T-helper 2 cell treated with Interferon-gamma antibody and Interleukin-4, amounts not matched to agents 5 μg/mL and 100 μg/mL, for 36 hours (primary cell): Measurements from ENCODE around the gene KRTAP29-1.
"Not testable (repeated sequence)": the region's sequence is repeated elsewhere in the genome, so short reads cannot be mapped to it uniquely, and the experiment has no call there.

Experiments
- DNase-seq: peaks from one replicate; pipeline ENCODE4 v3.0.0; 2021; ENCODE audit warnings: low spot score
- H3K27ac Mint-ChIP-seq: one replicate; pipeline ENCODE4 v1.8.0; 2021; ENCODE audit warnings: mild to moderate bottlenecking, mixed read lengths
- H3K27me3 Mint-ChIP-seq: one replicate; pipeline ENCODE4 v1.8.0; 2021; ENCODE audit warnings: low read depth, mixed read lengths
- H3K36me3 Mint-ChIP-seq: one replicate; pipeline ENCODE4 v1.8.0; 2021; ENCODE audit warnings: low read depth, mixed read lengths
- H3K4me1 Mint-ChIP-seq: one replicate; pipeline ENCODE4 v1.8.0; 2021; ENCODE audit warnings: low read depth, mixed read lengths
- H3K4me3 Mint-ChIP-seq: one replicate; pipeline ENCODE4 v1.8.0; 2022; ENCODE audit warnings: mild to moderate bottlenecking, moderate library complexity, mixed read lengths
- H3K9me3 Mint-ChIP-seq: one replicate; pipeline ENCODE4 v1.8.0; 2021; ENCODE audit warnings: mixed read lengths

KRTAP29-1 gene

DNA sequence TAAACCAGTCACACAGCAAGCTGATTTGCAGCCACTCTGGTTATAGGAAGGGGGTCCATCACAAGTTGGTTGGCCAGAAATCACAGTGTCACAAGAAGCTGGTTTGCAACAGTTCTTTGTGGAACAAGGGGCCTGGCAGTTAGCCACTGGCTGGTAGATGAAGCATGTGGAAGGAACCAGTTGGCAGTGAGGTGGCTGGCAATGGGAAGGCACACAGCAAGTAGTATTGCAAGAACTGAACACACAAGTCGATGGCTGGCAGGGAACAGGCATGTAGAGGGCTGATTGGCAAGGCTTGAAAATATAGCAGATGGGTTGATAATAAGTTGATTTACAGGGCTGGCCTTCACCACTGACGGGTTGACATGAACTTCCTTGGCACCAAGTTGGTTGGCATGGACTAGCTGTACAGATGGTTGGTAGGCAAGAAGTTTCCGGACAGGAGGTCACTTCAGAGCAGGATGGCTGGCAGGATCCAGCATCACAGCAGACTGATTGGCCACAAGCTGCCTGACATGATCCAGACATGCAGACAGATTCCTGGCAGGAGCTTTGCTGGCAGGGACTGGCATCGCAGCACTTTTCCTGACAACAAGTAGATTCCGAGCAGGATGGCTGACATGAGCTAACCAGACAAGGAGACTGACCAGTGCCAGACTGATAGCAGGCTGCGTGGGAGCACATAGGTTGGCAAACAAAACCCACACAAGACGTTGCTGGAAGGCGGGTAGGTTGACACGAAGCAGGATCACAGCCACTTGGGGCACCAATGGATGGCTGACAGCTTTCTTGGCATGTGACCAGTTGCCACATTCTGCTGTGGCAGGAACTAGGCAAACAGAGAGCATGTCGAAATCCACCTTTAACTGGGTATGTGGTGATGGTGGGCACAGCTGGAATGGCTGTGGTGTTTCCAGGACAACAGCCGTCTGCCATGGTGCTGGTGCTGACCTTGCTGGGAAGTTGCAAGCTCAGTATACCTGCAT, at the start of gene KRTAP29-1:
KRTAP29-1 (minus strand) TSS at position 936 of the 986 bp plus-strand sequence; CDS start at position 936, 0 bp downstream.
- DNase-seq: no peak
- Mint-ChIP-seq H3K9me3 (peaks cover 8% of the 10 kb centered on the region), H3K27ac (no peak within 1 kb of the TSS), H3K36me3 (no peaks in the 10 kb centered on the region), H3K4me1 (peaks cover 2% of the 10 kb centered on the region), H3K4me3 (no peak within 1 kb of the TSS), H3K27me3 (no peaks in the 10 kb centered on the region)

DNA sequence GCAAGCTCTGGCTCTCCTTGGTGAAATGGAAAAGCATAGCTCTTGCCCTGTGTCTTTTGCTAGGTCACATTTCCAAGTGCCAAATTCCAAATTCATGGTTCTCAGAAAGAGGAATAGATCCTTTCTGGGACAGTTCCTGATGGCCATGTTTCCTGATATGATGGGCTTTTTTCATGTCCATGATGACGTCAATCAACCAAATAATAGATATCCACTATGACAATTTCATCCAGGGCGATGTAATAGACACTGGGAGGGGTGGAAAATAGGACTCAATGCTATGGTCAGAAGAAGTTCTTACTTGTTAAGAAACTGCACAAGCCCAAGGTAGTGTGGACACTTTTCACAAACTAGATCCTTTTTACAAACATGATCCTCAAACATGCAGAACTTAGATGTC, 48.5 kb upstream of the KRTAP29-1 start:
- Mint-ChIP-seq H3K36me3 (no peaks in the 10 kb centered on the region), H3K4me3 (no peak overlapping the region), H3K9me3 (no peaks in the 10 kb centered on the region), H3K4me1 (peaks cover 3% of the 10 kb centered on the region), H3K27me3 (peaks cover 10% of the 10 kb centered on the region), H3K27ac (no peak overlapping the region)
- no peak for DNase-seq

GRCh38 chr17:41350381-41350878, 47.8 kb upstream of the KRTAP29-1 start, which contains the start of gene KRT33A:
TSS of gene KRT33A (minus strand) at chr17:41350828. CDS start at chr17:41350767, 61 bp downstream.
- not testable (repeated sequence) for H3K27me3 Mint-ChIP-seq, H3K4me1 Mint-ChIP-seq, H3K36me3 Mint-ChIP-seq, H3K27ac Mint-ChIP-seq, H3K4me3 Mint-ChIP-seq, DNase-seq, H3K9me3 Mint-ChIP-seq

DNA sequence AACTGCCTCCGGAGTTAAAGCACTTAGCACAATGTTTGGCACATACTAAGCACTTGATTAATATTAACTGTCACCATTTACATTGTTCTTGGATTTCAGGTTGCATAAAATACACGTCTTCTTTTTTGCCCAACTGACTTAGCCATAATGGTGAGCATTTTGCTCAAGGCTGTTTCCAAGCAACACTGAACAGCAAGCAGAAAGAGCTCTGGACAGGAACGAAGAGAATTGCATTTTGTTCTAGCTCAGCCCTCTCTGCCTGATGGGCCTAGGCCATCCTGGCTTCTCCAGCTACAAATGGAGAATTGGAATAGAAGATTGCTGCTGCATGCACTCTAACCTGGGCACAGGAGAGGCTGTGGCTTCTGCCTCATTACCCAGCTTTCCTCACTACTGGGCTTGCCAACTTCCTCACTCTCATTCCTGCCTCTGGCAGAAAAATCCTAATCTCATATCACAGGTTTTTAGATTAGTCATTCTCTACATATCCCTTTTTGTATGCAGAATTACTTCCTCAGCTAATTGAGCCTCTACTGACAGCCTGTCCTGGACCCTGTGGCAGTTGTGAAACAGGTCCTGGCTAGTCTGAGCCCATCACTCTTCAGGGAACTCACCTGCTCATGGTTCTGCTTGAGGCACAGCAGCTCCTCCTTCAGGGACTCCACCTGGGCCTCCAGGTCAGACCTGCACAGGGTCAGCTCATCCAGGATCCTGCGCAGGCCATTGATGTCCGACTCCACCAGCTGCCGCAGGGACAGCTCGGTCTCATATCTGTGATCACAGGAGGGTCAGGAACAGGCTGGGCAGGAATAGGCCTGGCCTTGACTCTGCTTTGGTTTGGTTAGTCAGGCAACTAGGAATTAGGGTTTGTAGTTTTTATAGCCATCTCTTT, 45.5 kb upstream of the KRTAP29-1 start:
- Mint-ChIP-seq H3K4me3 (no peak overlapping the region), H3K9me3 (peaks cover 3% of the 10 kb centered on the region), H3K27ac (no peak overlapping the region)

DNA sequence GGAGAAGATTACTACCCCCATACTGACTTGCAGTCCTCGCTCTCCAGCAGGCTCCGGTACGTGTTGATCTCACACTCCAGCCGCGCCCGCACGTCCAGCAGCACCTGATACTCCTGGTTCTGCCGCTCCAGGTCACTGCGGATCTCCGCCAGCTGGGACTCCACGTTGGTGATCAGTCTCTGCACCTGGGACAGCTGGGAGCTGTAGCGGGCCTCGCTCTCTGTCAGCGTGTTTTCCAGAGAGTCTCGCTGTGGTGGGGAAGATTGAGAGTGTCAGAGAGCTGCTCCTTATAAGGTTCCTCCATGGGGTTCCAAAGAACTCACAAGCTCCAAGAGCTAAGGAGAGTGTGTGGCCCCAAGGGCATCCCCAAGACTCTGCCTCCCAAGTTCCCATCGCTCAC, 43.8 kb upstream of the KRTAP29-1 start:
- H3K9me3 Mint-ChIP-seq: peaks cover 14% of the 10 kb centered on the region
- not testable (repeated sequence) for H3K27ac Mint-ChIP-seq, H3K36me3 Mint-ChIP-seq, DNase-seq, H3K4me3 Mint-ChIP-seq
- H3K4me1 Mint-ChIP-seq: peaks cover 11% of the 10 kb centered on the region
- peaks cover 13% of the 10 kb centered on the region for H3K27me3 Mint-ChIP-seq

More for the DNA sequence above, 45.5 kb upstream of the KRTAP29-1 start:
- DNase-seq: no peak
- H3K36me3 Mint-ChIP-seq: no peaks in the 10 kb centered on the region
- H3K27me3 Mint-ChIP-seq: peaks cover 11% of the 10 kb centered on the region
- peaks cover 3% of the 10 kb centered on the region for H3K4me1 Mint-ChIP-seq

- peaks cover 13% of the 10 kb centered on the region for H3K27me3 Mint-ChIP-seq
- no peak overlapping the region for H3K4me3 Mint-ChIP-seq
- H3K4me1 Mint-ChIP-seq: peaks cover 15% of the 10 kb centered on the region
- no peak for DNase-seq
- peaks cover 14% of the 10 kb centered on the region for H3K9me3 Mint-ChIP-seq
- peaks cover 4% of the 10 kb centered on the region for H3K36me3 Mint-ChIP-seq
- H3K27ac Mint-ChIP-seq: no peak overlapping the region
Observed at GRCh38 chr17:41345992-41346391, 43.3 kb upstream of the KRTAP29-1 start.

DNA sequence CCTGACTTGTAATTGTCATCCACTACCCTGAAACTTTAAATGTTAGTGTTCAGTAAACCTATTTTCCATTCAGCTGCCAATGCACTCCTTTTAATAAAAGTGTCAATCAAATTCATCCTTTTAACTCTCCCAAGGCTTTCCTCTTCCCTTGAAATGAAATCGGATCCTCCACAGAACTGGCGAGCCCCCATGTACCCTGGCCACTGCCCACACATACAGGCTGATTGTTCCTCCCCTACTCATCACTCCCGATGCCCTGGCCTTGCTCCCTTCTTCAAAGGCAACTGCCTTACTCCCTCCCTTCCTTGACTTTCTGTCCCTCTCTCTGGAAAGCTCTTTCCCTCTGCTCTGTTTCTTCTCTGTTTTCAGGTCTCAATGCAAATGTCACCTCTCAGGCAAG, 40.4 kb upstream of the KRTAP29-1 start:
- Mint-ChIP-seq H3K27me3 (peaks cover 24% of the 10 kb centered on the region), H3K4me1 (peaks cover 37% of the 10 kb centered on the region), H3K36me3 (peaks cover 4% of the 10 kb centered on the region), H3K4me3 (no peak overlapping the region), H3K9me3 (peaks cover 14% of the 10 kb centered on the region), H3K27ac (no peak overlapping the region)
- no peak for DNase-seq

- H3K27me3 Mint-ChIP-seq: peaks cover 30% of the 10 kb centered on the region
- peaks cover 37% of the 10 kb centered on the region for H3K4me1 Mint-ChIP-seq
- H3K9me3 Mint-ChIP-seq: peaks cover 14% of the 10 kb centered on the region
- H3K36me3 Mint-ChIP-seq: peaks cover 4% of the 10 kb centered on the region
- peak overlapping the region; percentile 85 for H3K27ac Mint-ChIP-seq
- H3K4me3 Mint-ChIP-seq: peak overlapping the region; percentile 41
- peak; percentile 20 for DNase-seq
Observed at GRCh38 chr17:41340934-41341861, 38.5 kb upstream of the KRTAP29-1 start.

DNA sequence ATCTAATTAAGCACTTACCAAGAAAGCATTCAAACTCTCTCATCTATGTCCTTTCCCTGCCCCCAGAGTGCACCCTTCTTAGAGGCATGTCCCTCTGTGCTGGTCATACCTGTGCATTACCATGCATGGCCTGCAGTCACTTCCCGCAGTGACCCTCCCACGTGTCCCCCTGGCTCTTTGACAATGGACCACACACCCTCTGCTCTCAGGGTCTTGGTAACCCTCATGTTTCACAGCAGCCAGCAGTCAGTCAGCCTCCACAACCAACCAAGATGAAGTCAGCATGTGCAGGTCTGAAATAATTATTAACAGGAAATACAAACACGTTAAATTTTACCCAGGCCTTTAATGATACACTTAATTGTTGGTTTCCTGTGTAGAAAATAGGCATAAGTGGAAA, 37.8 kb upstream of the KRTAP29-1 start:
- Mint-ChIP-seq H3K36me3 (peaks cover 4% of the 10 kb centered on the region), H3K9me3 (peaks cover 14% of the 10 kb centered on the region), H3K4me3 (peak overlapping the region; percentile 6), H3K4me1 (peaks cover 37% of the 10 kb centered on the region), H3K27me3 (peaks cover 34% of the 10 kb centered on the region), H3K27ac (peak overlapping the region; percentile 13)
- no peak for DNase-seq

GRCh38 chr17:41339571-41340172, 37.0 kb upstream of the KRTAP29-1 start:
- H3K4me3 Mint-ChIP-seq: peak overlapping the region; percentile 6
- peaks cover 39% of the 10 kb centered on the region for H3K4me1 Mint-ChIP-seq
- no peak for DNase-seq
- H3K27me3 Mint-ChIP-seq: peaks cover 35% of the 10 kb centered on the region
- peaks cover 14% of the 10 kb centered on the region for H3K9me3 Mint-ChIP-seq
- H3K27ac Mint-ChIP-seq: peak overlapping the region; percentile 71
- H3K36me3 Mint-ChIP-seq: peaks cover 4% of the 10 kb centered on the region

DNA sequence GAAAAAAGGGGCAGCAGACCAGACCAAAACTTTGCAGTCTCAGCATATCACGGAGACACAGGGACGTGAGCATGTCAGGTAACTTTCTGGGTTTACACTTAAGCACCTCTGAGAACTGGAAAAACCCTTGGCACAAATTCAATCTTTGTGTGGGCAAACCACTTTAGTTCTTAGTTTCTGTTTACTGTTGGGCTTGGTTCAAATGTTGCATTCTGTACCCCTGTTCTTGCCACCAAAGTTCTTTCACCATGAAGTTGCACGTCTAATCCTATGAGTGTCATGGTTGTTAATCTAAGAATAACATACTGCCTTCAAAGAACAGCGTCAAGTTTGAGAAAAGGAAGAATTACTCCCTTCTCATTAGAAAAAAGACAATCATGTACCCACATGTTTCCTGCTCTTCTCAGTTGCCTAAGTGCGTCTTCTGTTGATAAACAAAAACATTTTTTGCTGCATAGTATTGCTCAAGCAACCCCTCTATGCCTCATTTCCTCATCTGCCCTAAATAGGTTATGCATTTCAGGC, 36.4 kb upstream of the KRTAP29-1 start:
- H3K36me3 Mint-ChIP-seq: peaks cover 4% of the 10 kb centered on the region
- H3K27me3 Mint-ChIP-seq: peaks cover 33% of the 10 kb centered on the region
- DNase-seq: no peak
- H3K27ac Mint-ChIP-seq: peak overlapping the region; percentile 71
- H3K9me3 Mint-ChIP-seq: peaks cover 14% of the 10 kb centered on the region
- peaks cover 39% of the 10 kb centered on the region for H3K4me1 Mint-ChIP-seq
- H3K4me3 Mint-ChIP-seq: peak overlapping the region; percentile 32

DNA sequence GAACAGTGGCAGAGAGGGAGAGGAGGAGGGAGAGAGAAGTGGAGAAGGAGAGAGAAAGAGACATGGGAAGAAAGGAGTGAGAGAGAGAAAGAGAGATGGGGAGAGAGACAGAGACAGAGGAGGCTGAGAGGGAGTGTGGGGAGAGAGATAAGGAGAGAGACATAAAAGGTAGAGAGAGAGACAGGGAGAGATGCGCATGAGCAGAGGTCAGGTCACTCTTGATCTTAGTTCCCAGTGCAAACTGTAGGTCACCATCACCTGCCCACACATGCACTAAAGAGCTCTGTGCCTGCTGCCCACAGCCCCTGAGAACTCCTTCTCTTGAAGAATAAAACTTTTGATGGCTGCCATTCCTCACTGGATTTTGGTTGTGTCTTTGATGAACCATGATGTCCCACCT, 33.1 kb upstream of the KRTAP29-1 start:
- H3K9me3 Mint-ChIP-seq: no peaks in the 10 kb centered on the region
- DNase-seq: no peak
- H3K27me3 Mint-ChIP-seq: peaks cover 20% of the 10 kb centered on the region
- no peak overlapping the region for H3K4me3 Mint-ChIP-seq
- H3K4me1 Mint-ChIP-seq: peaks cover 22% of the 10 kb centered on the region
- H3K27ac Mint-ChIP-seq: peak overlapping the region; percentile 40
- no peaks in the 10 kb centered on the region for H3K36me3 Mint-ChIP-seq
